Gastroesophageal sphincter (tissue), 3 donors: Measurements from ENCODE around the gene AEBP1.

Experiments used
- CTCF ChIP-seq, 4 experiments: fragments of 200-600 bp in 2 of 4; fragments of 450-650 bp in 2 of 4; sonication (generic) in 1 of 4; IDR thresholded peaks; one replicate each; pipeline ENCODE4 v1.5.1; 2017 to 2019; ENCODE audit warnings: antibody characterized with exemption in 4 of 4, mild to moderate bottlenecking in 2 of 4, moderate library complexity in 2 of 4
- POLR2A ChIP-seq, 2 donors: fragments of 450-650 bp; IDR thresholded peaks; one replicate each; pipeline ENCODE4 v1.6.1; 2017; ENCODE audit warnings: antibody characterized with exemption in 2 of 2, mild to moderate bottlenecking in 2 of 2, moderate library complexity in 1 of 2
- POLR2AphosphoS5 ChIP-seq: sonication (generic); formaldehyde crosslinking; IDR thresholded peaks from one replicate; pipeline ENCODE4 v1.6.1; 2017; ENCODE audit warnings: antibody characterized with exemption

DNA sequence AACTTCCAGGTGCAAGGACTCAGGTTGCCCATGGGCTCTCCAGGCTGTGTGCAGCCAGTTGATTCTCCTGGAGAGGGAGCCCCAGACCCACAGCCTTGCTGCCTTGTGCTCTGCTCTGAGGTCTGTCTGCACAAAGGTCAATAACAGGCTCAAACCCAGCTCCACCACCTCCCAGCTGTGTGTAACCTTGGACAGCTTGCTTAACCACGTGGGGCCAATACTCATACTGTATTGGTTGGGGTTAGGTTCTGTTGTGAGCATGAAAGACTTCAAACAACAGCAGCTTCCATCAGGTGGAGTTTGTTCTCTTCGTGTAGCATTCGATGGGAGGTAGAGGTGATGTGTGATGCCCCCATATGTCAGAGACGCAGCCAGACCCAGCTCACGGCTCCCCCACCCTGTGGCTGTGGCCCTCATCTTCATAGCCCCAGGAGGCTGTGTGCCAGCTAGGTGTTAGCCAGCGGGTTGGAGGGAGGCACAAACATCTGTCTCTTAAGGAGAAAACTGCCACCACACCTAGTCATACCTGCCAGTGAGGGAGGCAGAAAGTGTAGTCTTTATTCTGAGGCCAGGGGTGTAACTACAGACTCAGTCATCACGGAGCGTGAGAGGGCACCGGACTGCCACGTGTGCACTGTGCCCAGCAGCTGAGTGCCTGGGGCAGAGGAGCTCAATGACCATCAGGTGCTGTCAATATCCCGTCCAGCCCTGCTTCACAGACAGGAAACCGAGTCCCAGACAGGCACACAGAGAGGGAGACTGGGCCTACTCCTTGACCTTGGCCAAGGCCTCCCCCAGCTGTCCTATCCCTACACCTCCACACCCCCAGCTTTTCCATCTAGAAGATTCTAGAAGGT is 27.3 kb downstream of the AEBP1 start:
- TF ChIP-seq CTCF (IDR thresholded peaks at IDR 0.05) (no peak), POLR2A (IDR thresholded peaks at IDR 0.05) (no peak), POLR2AphosphoS5 (no peak)
